Measurements from ENCODE around the gene EIF3K.
"Not testable (repeated sequence)": the region's sequence is repeated elsewhere in the genome, so short reads cannot be mapped to it uniquely, and the experiment has no call there.

EIF3K gene

DNA sequence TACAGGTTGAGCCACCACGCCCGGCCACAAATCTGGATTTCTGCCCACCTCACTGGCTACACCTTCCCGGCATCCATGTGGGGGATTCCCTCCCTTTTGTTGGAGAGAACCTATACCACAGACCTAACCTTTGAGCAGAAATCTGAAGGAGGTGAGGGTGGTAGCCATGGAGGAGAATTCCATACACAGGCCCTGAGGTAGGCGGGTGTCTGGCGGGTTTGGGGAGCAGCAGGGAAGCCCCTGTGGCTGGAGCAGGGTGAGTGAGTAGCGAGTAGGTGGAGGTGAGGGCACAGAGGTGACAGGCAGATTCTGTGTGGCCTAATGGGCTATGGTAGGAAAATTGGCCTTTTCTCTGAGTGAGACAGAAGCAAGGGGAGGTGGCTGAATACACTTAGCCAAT, 10.6 kb downstream of the EIF3K start:
- DNase-seq (no peak), ATAC-seq (ENCODE audit: insufficient read depth, low read depth) (no peak)
- no peak overlapping the region for H2AFZ ChIP-seq (ENCODE audit: low read depth, low read length)
- H3K9ac ChIP-seq (ENCODE audit: low read depth, low read length): no peak overlapping the region
- H3K27ac ChIP-seq (ENCODE audit: low read length): no peak overlapping the region
- peaks cover 7% of the 10 kb centered on the region for H4K20me1 ChIP-seq (ENCODE audit: insufficient read depth, low read length)
- no peaks in the 10 kb centered on the region for H3K79me2 ChIP-seq (ENCODE audit: insufficient read depth, low read length)
- no peaks in the 10 kb centered on the region for H3K27me3 ChIP-seq (ENCODE audit: insufficient read depth, low read length, poor library complexity)
- no peaks in the 10 kb centered on the region for H3K4me1 ChIP-seq (ENCODE audit: insufficient read depth, low read length)
- no peak overlapping the region for H3K4me3 ChIP-seq (ENCODE audit: low read depth in 1 of 2, low read length in 2 of 2)
- H3K9me3 ChIP-seq (ENCODE audit: insufficient read depth, low read length, severe bottlenecking): no peaks in the 10 kb centered on the region
- no peak overlapping the region for H3K4me2 ChIP-seq (ENCODE audit: insufficient read depth, low read length)
- TF ChIP-seq, protein P1, sequence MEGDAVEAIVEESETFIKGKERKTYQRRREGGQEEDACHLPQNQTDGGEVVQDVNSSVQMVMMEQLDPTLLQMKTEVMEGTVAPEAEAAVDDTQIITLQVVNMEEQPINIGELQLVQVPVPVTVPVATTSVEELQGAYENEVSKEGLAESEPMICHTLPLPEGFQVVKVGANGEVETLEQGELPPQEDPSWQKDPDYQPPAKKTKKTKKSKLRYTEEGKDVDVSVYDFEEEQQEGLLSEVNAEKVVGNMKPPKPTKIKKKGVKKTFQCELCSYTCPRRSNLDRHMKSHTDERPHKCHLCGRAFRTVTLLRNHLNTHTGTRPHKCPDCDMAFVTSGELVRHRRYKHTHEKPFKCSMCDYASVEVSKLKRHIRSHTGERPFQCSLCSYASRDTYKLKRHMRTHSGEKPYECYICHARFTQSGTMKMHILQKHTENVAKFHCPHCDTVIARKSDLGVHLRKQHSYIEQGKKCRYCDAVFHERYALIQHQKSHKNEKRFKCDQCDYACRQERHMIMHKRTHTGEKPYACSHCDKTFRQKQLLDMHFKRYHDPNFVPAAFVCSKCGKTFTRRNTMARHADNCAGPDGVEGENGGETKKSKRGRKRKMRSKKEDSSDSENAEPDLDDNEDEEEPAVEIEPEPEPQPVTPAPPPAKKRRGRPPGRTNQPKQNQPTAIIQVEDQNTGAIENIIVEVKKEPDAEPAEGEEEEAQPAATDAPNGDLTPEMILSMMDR (IDR thresholded peaks at IDR 0.05; ENCODE audit: borderline replicate concordance, extremely low read depth, low read length, poor library complexity, severe bottlenecking): no peak
- TF ChIP-seq EZH2 (IDR thresholded peaks at IDR 0.05; ENCODE audit: borderline replicate concordance, low read depth, low read length, severe bottlenecking): no peak
- H3K36me3 ChIP-seq (ENCODE audit: insufficient read depth, low read length): peaks cover 73% of the 10 kb centered on the region

GRCh38 chr19:38631301-38631700, 12.3 kb downstream of the EIF3K start:
- H3K9ac ChIP-seq (ENCODE audit: low read depth, low read length); H3K27me3 ChIP-seq (ENCODE audit: insufficient read depth, low read length, poor library complexity); H3K27ac ChIP-seq (ENCODE audit: low read length); H3K79me2 ChIP-seq (ENCODE audit: insufficient read depth, low read length); ATAC-seq (ENCODE audit: insufficient read depth, low read depth); H3K4me1 ChIP-seq (ENCODE audit: insufficient read depth, low read length); H3K4me3 ChIP-seq (ENCODE audit: low read depth in 1 of 2, low read length in 2 of 2); H3K4me2 ChIP-seq (ENCODE audit: insufficient read depth, low read length); DNase-seq; H2AFZ ChIP-seq (ENCODE audit: low read depth, low read length); H3K9me3 ChIP-seq (ENCODE audit: insufficient read depth, low read length, severe bottlenecking); H4K20me1 ChIP-seq (ENCODE audit: insufficient read depth, low read length): not testable (repeated sequence)
- H3K36me3 ChIP-seq (ENCODE audit: insufficient read depth, low read length): peaks cover 73% of the 10 kb centered on the region

- H4K20me1 ChIP-seq (ENCODE audit: insufficient read depth, low read length); H3K4me3 ChIP-seq (ENCODE audit: low read depth in 1 of 2, low read length in 2 of 2); H3K79me2 ChIP-seq (ENCODE audit: insufficient read depth, low read length); H3K9ac ChIP-seq (ENCODE audit: low read depth, low read length); H3K27ac ChIP-seq (ENCODE audit: low read length); H3K9me3 ChIP-seq (ENCODE audit: insufficient read depth, low read length, severe bottlenecking); H3K4me1 ChIP-seq (ENCODE audit: insufficient read depth, low read length); ATAC-seq (ENCODE audit: insufficient read depth, low read depth); H2AFZ ChIP-seq (ENCODE audit: low read depth, low read length); DNase-seq; H3K27me3 ChIP-seq (ENCODE audit: insufficient read depth, low read length, poor library complexity); H3K4me2 ChIP-seq (ENCODE audit: insufficient read depth, low read length): not testable (repeated sequence)
- H3K36me3 ChIP-seq (ENCODE audit: insufficient read depth, low read length): peaks cover 72% of the 10 kb centered on the region
Measured at GRCh38 chr19:38631811-38632475, 13.0 kb downstream of the EIF3K start.

GRCh38 chr19:38632476-38633213, 13.7 kb downstream of the EIF3K start:
- H3K9me3 ChIP-seq (ENCODE audit: insufficient read depth, low read length, severe bottlenecking): no peaks in the 10 kb centered on the region
- TF ChIP-seq EZH2 (IDR thresholded peaks at IDR 0.05; ENCODE audit: borderline replicate concordance, low read depth, low read length, severe bottlenecking): no peak
- TF ChIP-seq, protein P1 (IDR thresholded peaks at IDR 0.05; ENCODE audit: borderline replicate concordance, extremely low read depth, low read length, poor library complexity, severe bottlenecking): no peak
- no peak for DNase-seq
- no peak overlapping the region for H3K9ac ChIP-seq (ENCODE audit: low read depth, low read length)
- no peak overlapping the region for H3K4me2 ChIP-seq (ENCODE audit: insufficient read depth, low read length)
- H3K4me1 ChIP-seq (ENCODE audit: insufficient read depth, low read length): no peaks in the 10 kb centered on the region
- H3K27me3 ChIP-seq (ENCODE audit: insufficient read depth, low read length, poor library complexity): no peaks in the 10 kb centered on the region
- H3K4me3 ChIP-seq (ENCODE audit: low read depth in 1 of 2, low read length in 2 of 2): no peak overlapping the region
- H3K27ac ChIP-seq (ENCODE audit: low read length): no peak overlapping the region
- peaks cover 68% of the 10 kb centered on the region for H3K36me3 ChIP-seq (ENCODE audit: insufficient read depth, low read length)
- H3K79me2 ChIP-seq (ENCODE audit: insufficient read depth, low read length): no peaks in the 10 kb centered on the region
- ATAC-seq (ENCODE audit: insufficient read depth, low read depth): no peak
- peaks cover 7% of the 10 kb centered on the region for H4K20me1 ChIP-seq (ENCODE audit: insufficient read depth, low read length)
- H2AFZ ChIP-seq (ENCODE audit: low read depth, low read length): no peak overlapping the region
